GM23248 (cell line): Measurements from ENCODE around the gene HTR4. TPM values are rescaled to one million over a fixed set of nuclear protein-coding genes. Genes with fewer than 3 reads are reported as not detected.

ENCODE experiments used
- DNase-seq: peaks from one replicate; pipeline ENCODE4 v3.0.0-alpha.2; 2015
- H2AFZ ChIP-seq: fragments of 200-600 bp; sonication (generic); 2 replicates; pipeline ENCODE4 v1.6.1; 2016; ENCODE audit warnings: antibody characterized with exemption
- H3F3A ChIP-seq: fragments of 200-600 bp; sonication (generic); 2 replicates; pipeline ENCODE4 v1.6.1; 2016; ENCODE audit warnings: mild to moderate bottlenecking, antibody characterized with exemption, mixed run types; ENCODE audit not compliant: insufficient read depth
- H3K27ac ChIP-seq: fragments of 200-600 bp; sonication (generic); 2 replicates; pipeline ENCODE4 v1.5.1; 2016; ENCODE audit warnings: mild to moderate bottlenecking
- H3K27me3 ChIP-seq: fragments of 200-600 bp; sonication (generic); replicated peaks from 2 replicates; pipeline ENCODE4 v1.6.1; 2016; ENCODE audit warnings: mild to moderate bottlenecking; ENCODE audit not compliant: insufficient read depth
- H3K36me3 ChIP-seq: fragments of 200-600 bp; sonication (generic); 2 replicates; pipeline ENCODE4 v1.6.1; 2016; ENCODE audit warnings: low read depth, mild to moderate bottlenecking
- H3K4me1 ChIP-seq: fragments of 200-600 bp; sonication (generic); 2 replicates; pipeline ENCODE4 v1.6.1; 2016; ENCODE audit warnings: mild to moderate bottlenecking; ENCODE audit not compliant: insufficient read depth
- H3K4me2 ChIP-seq: fragments of 200-600 bp; sonication (generic); one replicate; pipeline ENCODE4 v1.6.1; 2016; ENCODE audit warnings: mild to moderate bottlenecking; ENCODE audit not compliant: unreplicated experiment
- H3K4me3 ChIP-seq: fragments of 200-600 bp; sonication (generic); 2 replicates; pipeline ENCODE4 v1.5.1; 2016; ENCODE audit warnings: mild to moderate bottlenecking
- H3K79me2 ChIP-seq: fragments of 200-600 bp; sonication (generic); 2 replicates; pipeline ENCODE4 v1.6.1; 2016; ENCODE audit warnings: mild to moderate bottlenecking; ENCODE audit not compliant: insufficient read depth
- H3K9ac ChIP-seq: fragments of 200-600 bp; sonication (generic); 2 replicates; pipeline ENCODE4 v1.6.1; 2016; ENCODE audit warnings: mild to moderate bottlenecking
- H3K9me2 ChIP-seq: fragments of 200-600 bp; sonication (generic); 2 replicates; pipeline ENCODE4 v1.6.1; 2016; ENCODE audit warnings: mixed run types, mild to moderate bottlenecking, moderate library complexity; ENCODE audit not compliant: insufficient read depth
- H3K9me3 ChIP-seq: fragments of 200-600 bp; sonication (generic); one replicate; pipeline ENCODE4 v1.6.1; 2017; ENCODE audit warnings: low read depth
- H4K20me1 ChIP-seq: fragments of 200-600 bp; sonication (generic); 2 replicates; pipeline ENCODE4 v1.6.0; 2016; ENCODE audit not compliant: insufficient read depth
- EZH2 ChIP-seq: fragments of 200-600 bp; sonication (generic); IDR thresholded peaks from 2 replicates; pipeline ENCODE4 v1.6.1; 2018; ENCODE audit warnings: antibody characterized with exemption, mild to moderate bottlenecking; ENCODE audit not compliant: insufficient read depth, poor library complexity, severe bottlenecking
- EZH2phosphoT487 ChIP-seq: fragments of 200-600 bp; sonication (generic); IDR thresholded peaks from 2 replicates; pipeline ENCODE4 v1.6.1; 2018; ENCODE audit warnings: antibody characterized with exemption, moderate library complexity, mild to moderate bottlenecking, low read depth; ENCODE audit not compliant: insufficient read depth
- WGBS, 2 experiments: methylation state at CpG; one replicate each; pipeline ENCODE4 v1.1.6; 2015 to 2017; ENCODE audit warnings: low lambda C conversion rate in 2 of 2, low coverage in 1 of 2; ENCODE audit errors: missing lambda C conversion rate in 2 of 2; 5-methylcytosine and 5-hydroxymethylcytosine counted together
- in situ Hi-C: fragments of 300-500 bp; cut with MboI; formaldehyde crosslinking; loops from 2 replicates; pipeline ENCODE4 v1.15.0; 2020
- polyA plus RNA-seq: library from polyadenylated mRNA; unstranded; fragments of >200 nt; fragmentation: Nextera tagmentation; extraction: Ambion mirVana; gene quantifications from 2 replicates; pipeline ENCODE4 v1.2.1, GENCODE V29; 2016
- total RNA-seq: library from RNA; depleted of rRNA; stranded (reverse); fragments of >200 nt; shearing (Covaris generic); gene quantifications from 2 replicates; pipeline ENCODE4 v1.2.3, GENCODE V29; 2014

Gene HTR4
- total and polyA plus RNA-seq, 2 experiments from 2014 or later, result not detected

- in situ Hi-C loops, result no loop called here
These were observed 43.0 kb upstream of the HTR4 start for GRCh38 chr5:148697180-148697808.

GRCh38 chr5:148696187-148697036, 42.1 kb upstream of the HTR4 start:
- 47 to 59% methylated on average over 3 of the region's 3 CpGs for WGBS, 2 experiments
- Histone ChIP-seq H2AFZ (no peak overlapping the region), H3K4me3 (no peak overlapping the region), H3K79me2 (no peaks in the 10 kb centered on the region), H3K9ac (no peak overlapping the region), H3K4me1 (no peaks in the 10 kb centered on the region), H4K20me1 (no peaks in the 10 kb centered on the region), H3K9me3 (no peaks in the 10 kb centered on the region), H3K9me2 (no peaks in the 10 kb centered on the region), H3K27ac (no peak overlapping the region), H3K27me3 (0 out of 2 replicates have a peak, but pooled peaks cover 7% of the 10 kb centered on the region), H3F3A (no peaks in the 10 kb centered on the region; the same call in 1 of the 2 replicates), H3K36me3 (no peaks in the 10 kb centered on the region), H3K4me2 (no peak overlapping the region)
- DNase-seq, result no peak
- TF ChIP-seq EZH2phosphoT487, result no peak
- no peak for TF ChIP-seq EZH2
- in situ Hi-C loops, result no loop called here

More at GRCh38 chr5:148697180-148697808, 43.0 kb upstream of the HTR4 start:
- peak; percentile 88 for DNase-seq
- H2AFZ ChIP-seq, result no peak overlapping the region
- H3K79me2 ChIP-seq, result no peaks in the 10 kb centered on the region
- H3K9me3 ChIP-seq, result no peaks in the 10 kb centered on the region
- no peaks in the 10 kb centered on the region for H4K20me1 ChIP-seq
- no peak overlapping the region for H3K9ac ChIP-seq
- 0 out of 2 replicates have a peak overlapping the region, but pooled peaks have one; percentile 8 for H3K4me3 ChIP-seq
- no peak overlapping the region for H3K4me2 ChIP-seq
- TF ChIP-seq EZH2 (no peak), EZH2phosphoT487 (no peak)
- no peak overlapping the region for H3K27ac ChIP-seq
- WGBS, 2 experiments, result 4 to 5% methylated on average over 6 of the region's 6 CpGs
- no peaks in the 10 kb centered on the region for H3K4me1 ChIP-seq
- no peaks in the 10 kb centered on the region for H3K9me2 ChIP-seq
- H3K36me3 ChIP-seq, result no peaks in the 10 kb centered on the region
- H3F3A ChIP-seq, result no peaks in the 10 kb centered on the region; the same call in 1 of the 2 replicates
- H3K27me3 ChIP-seq, result 0 out of 2 replicates have a peak, but pooled peaks cover 10% of the 10 kb centered on the region

GRCh38 chr5:148690945-148691344, 36.6 kb upstream of the HTR4 start:
- Histone ChIP-seq H3K4me1 (no peaks in the 10 kb centered on the region), H3K9me2 (no peaks in the 10 kb centered on the region), H3K27me3 (0 out of 2 replicates have a peak, but pooled peaks cover 6% of the 10 kb centered on the region), H3K9me3 (no peaks in the 10 kb centered on the region), H3K36me3 (no peaks in the 10 kb centered on the region), H3F3A (no peaks in the 10 kb centered on the region), H3K9ac (no peak overlapping the region), H3K4me3 (no peak overlapping the region), H2AFZ (no peak overlapping the region), H3K79me2 (no peaks in the 10 kb centered on the region), H3K27ac (no peak overlapping the region), H3K4me2 (no peak overlapping the region), H4K20me1 (no peaks in the 10 kb centered on the region)
- in situ Hi-C loops, result no loop called here
- no peak for DNase-seq
- 21 to 23% methylated on average over 1 of the region's 1 CpG for WGBS, 2 experiments
- TF ChIP-seq EZH2phosphoT487 (no peak), EZH2 (no peak)

GRCh38 chr5:148688787-148689186, 34.5 kb upstream of the HTR4 start:
- H3K79me2 ChIP-seq, result no peaks in the 10 kb centered on the region
- H3K4me3 ChIP-seq, result no peak overlapping the region
- in situ Hi-C loops, result no loop called here
- H3K27ac ChIP-seq, result no peak overlapping the region
- H3K4me1 ChIP-seq, result no peaks in the 10 kb centered on the region
- DNase-seq, result no peak
- no peaks in the 10 kb centered on the region for H4K20me1 ChIP-seq
- no peaks in the 10 kb centered on the region for H3K9me3 ChIP-seq
- H3F3A ChIP-seq, result no peaks in the 10 kb centered on the region
- H3K9me2 ChIP-seq, result no peaks in the 10 kb centered on the region
- 0 out of 2 replicates have a peak, but pooled peaks cover 6% of the 10 kb centered on the region for H3K27me3 ChIP-seq
- H3K4me2 ChIP-seq, result no peak overlapping the region
- H2AFZ ChIP-seq, result no peak overlapping the region
- no peak overlapping the region for H3K9ac ChIP-seq
- TF ChIP-seq EZH2 (no peak), EZH2phosphoT487 (no peak)
- H3K36me3 ChIP-seq, result no peaks in the 10 kb centered on the region
